IPS-NIHi7 (cell line): ENCODE measurements around the gene GRAMD1B.
"Not testable (repeated sequence)": the region's sequence is repeated elsewhere in the genome, so short reads cannot be mapped to it uniquely, and the experiment has no call there.

ENCODE experiments used
- DNase-seq: peaks from one replicate; pipeline ENCODE4 v3.0.0; 2012; ENCODE audit warnings: mixed read lengths; ENCODE audit errors: extremely low spot score

GRAMD1B gene

GRCh38 chr11:123509737-123510578, 79.9 kb downstream of the GRAMD1B start:
- peak; percentile 85 for DNase-seq

GRCh38 chr11:123510579-123510905, 80.5 kb downstream of the GRAMD1B start:
- DNase-seq = no peak

- DNase-seq = peak; percentile 97
These were observed 81.2 kb downstream of the GRAMD1B start for GRCh38 chr11:123511037-123511870.

GRCh38 chr11:123513309-123513708, 83.2 kb downstream of the GRAMD1B start:
- DNase-seq = not testable (repeated sequence)

GRCh38 chr11:123516238-123516637, 86.2 kb downstream of the GRAMD1B start:
- DNase-seq = no peak

GRCh38 chr11:123517559-123518364, 87.7 kb downstream of the GRAMD1B start:
- DNase-seq = no peak

- no peak for DNase-seq
These were observed 88.5 kb downstream of the GRAMD1B start for GRCh38 chr11:123518496-123519054.

- DNase-seq = peak; percentile 26
These were observed 89.2 kb downstream of the GRAMD1B start for GRCh38 chr11:123519055-123519796.

GRCh38 chr11:123519797-123520193, 89.7 kb downstream of the GRAMD1B start:
- no peak for DNase-seq

- not testable (repeated sequence) for DNase-seq
These were observed 90.4 kb downstream of the GRAMD1B start for GRCh38 chr11:123520476-123520875.

- DNase-seq = no peak
These were observed 90.9 kb downstream of the GRAMD1B start for GRCh38 chr11:123521001-123521400.

GRCh38 chr11:123521930-123522329, 91.9 kb downstream of the GRAMD1B start:
- no peak for DNase-seq

GRCh38 chr11:123523539-123523938, 93.5 kb downstream of the GRAMD1B start:
- DNase-seq = no peak

GRCh38 chr11:123525097-123525496, 95.0 kb downstream of the GRAMD1B start:
- no peak for DNase-seq

- DNase-seq = no peak
These were observed 95.4 kb downstream of the GRAMD1B start for GRCh38 chr11:123525511-123525918.

GRCh38 chr11:123526027-123526805, 96.1 kb downstream of the GRAMD1B start:
- DNase-seq = no peak

GRCh38 chr11:123526918-123527317, 96.8 kb downstream of the GRAMD1B start:
- no peak for DNase-seq

GRCh38 chr11:123527526-123527925, 97.5 kb downstream of the GRAMD1B start:
- DNase-seq = no peak

- no peak for DNase-seq
These were observed 97.9 kb downstream of the GRAMD1B start for GRCh38 chr11:123527947-123528346.

- DNase-seq = no peak
These were observed 101.3 kb downstream of the GRAMD1B start for GRCh38 chr11:123531325-123531724.
